Ectodermal cell (in vitro differentiated cells): Measurements from ENCODE around the gene MPZL3.

ENCODE experiments used
- H3K27ac ChIP-seq: 2 replicates; pipeline ENCODE4 v1.7.0; 2013; ENCODE audit warnings: mild to moderate bottlenecking, low read depth, low read length; ENCODE audit not compliant: insufficient read depth, poor library complexity, severe bottlenecking
- H3K27me3 ChIP-seq: 2 replicates; pipeline ENCODE4 v1.7.0; 2013; ENCODE audit warnings: mild to moderate bottlenecking, low read length; ENCODE audit not compliant: insufficient read depth, control insufficient read depth, poor library complexity, severe bottlenecking
- H3K36me3 ChIP-seq: one replicate; pipeline ENCODE4 v1.7.0; 2013; ENCODE audit warnings: low read length; ENCODE audit not compliant: control insufficient read depth, insufficient read depth
- H3K4me1 ChIP-seq: one replicate; pipeline ENCODE4 v1.7.0; 2013; ENCODE audit warnings: low read length; ENCODE audit not compliant: control insufficient read depth, insufficient read depth
- H3K4me3 ChIP-seq: 2 replicates; pipeline ENCODE4 v1.7.0; 2013; ENCODE audit warnings: low read depth, low read length, control low read depth; ENCODE audit not compliant: insufficient read depth
- H3K9me3 ChIP-seq: 2 replicates; pipeline ENCODE4 v1.7.0; 2013; ENCODE audit warnings: mild to moderate bottlenecking, low read length, moderate library complexity; ENCODE audit not compliant: control insufficient read depth
- WGBS, 2 experiments: methylation state at CpG; one replicate each; pipeline ENCODE4 v1.1.7; 2013; ENCODE audit warnings: missing lambda C conversion rate in 2 of 2; 5-methylcytosine and 5-hydroxymethylcytosine counted together

The MPZL3 gene

GRCh38 chr11:118214210-118214914 is 37.8 kb downstream of the MPZL3 start:
- Histone ChIP-seq H3K4me1 (peaks cover 32% of the 10 kb centered on the region), H3K4me3 (no peak overlapping the region), H3K36me3 (no peaks in the 10 kb centered on the region), H3K9me3 (peaks cover 2% of the 10 kb centered on the region), H3K27me3 (no peaks in the 10 kb centered on the region), H3K27ac (no peak overlapping the region)
- 93 to 94% methylated on average over 6 of the region's 6 CpGs for WGBS, 2 experiments

DNA sequence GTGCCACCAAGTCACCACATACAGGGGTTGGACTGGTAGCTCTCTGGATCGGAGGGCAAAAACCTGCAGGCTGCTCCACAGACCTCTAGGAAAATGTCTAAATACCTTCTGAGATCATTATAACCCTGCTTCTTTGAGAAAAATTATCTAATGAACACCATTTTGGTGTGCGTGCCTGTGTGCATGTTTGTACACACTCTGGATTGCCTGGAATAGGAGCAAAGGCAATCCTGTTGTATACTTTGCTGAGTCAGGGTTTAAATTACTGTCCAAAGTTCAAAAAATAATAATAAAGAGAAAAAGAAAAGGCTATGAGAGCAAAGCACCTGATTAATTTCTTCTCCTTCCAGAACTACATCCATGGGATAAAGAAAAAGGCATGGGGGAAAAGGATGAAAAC is 38.4 kb downstream of the MPZL3 start:
- no peaks in the 10 kb centered on the region for H3K36me3 ChIP-seq
- 86 to 91% methylated on average over 2 of the region's 2 CpGs for WGBS, 2 experiments
- no peak overlapping the region for H3K27ac ChIP-seq
- H3K4me3 ChIP-seq: no peak overlapping the region
- no peaks in the 10 kb centered on the region for H3K27me3 ChIP-seq
- H3K9me3 ChIP-seq: peaks cover 2% of the 10 kb centered on the region
- H3K4me1 ChIP-seq: peaks cover 32% of the 10 kb centered on the region

GRCh38 chr11:118213201-118213600 is 39.0 kb downstream of the MPZL3 start:
- 64 to 86% methylated on average over 3 to 4 of the region's 4 CpGs for WGBS, 2 experiments
- peaks cover 2% of the 10 kb centered on the region for H3K9me3 ChIP-seq
- no peaks in the 10 kb centered on the region for H3K27me3 ChIP-seq
- H3K27ac ChIP-seq: no peak overlapping the region
- no peaks in the 10 kb centered on the region for H3K36me3 ChIP-seq
- no peak overlapping the region for H3K4me3 ChIP-seq
- peaks cover 32% of the 10 kb centered on the region for H3K4me1 ChIP-seq

GRCh38 chr11:118212781-118213191 is 39.4 kb downstream of the MPZL3 start:
- H3K27me3 ChIP-seq: no peaks in the 10 kb centered on the region
- no peak overlapping the region for H3K27ac ChIP-seq

DNA sequence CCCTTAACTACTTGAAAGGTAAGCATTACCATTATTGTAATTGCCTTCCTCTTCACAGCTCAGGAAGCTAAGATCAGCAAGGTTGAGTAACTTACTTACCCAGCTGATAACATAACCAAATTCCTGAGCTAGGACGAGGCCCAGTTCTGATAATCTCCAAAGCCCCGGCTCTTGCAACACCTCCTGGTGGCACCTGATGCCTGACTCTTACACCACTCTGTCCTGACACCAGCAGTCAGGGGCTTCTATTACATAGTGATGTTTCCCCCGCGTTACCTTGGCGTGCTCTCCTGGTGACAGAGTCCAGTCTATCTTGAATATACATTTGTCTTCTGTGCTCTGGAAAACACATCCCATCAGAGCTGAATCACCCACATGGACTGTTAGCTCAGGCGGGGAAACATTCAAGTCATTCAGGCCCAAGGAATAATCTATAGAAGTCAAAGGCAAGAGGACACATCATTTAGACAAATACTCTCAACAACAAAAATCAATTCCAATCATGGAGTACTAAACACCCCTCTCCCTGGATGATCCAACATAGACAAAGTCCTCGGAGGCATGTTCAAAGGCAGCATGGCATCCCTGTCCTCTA is 39.9 kb downstream of the MPZL3 start:
- no peak overlapping the region for H3K4me3 ChIP-seq
- H3K27ac ChIP-seq: no peak overlapping the region
- H3K4me1 ChIP-seq: peaks cover 32% of the 10 kb centered on the region
- H3K27me3 ChIP-seq: no peaks in the 10 kb centered on the region
- no peaks in the 10 kb centered on the region for H3K36me3 ChIP-seq
- WGBS, 2 experiments: 81 to 86% methylated on average over 7 of the region's 7 CpGs
- H3K9me3 ChIP-seq: peaks cover 2% of the 10 kb centered on the region

More at GRCh38 chr11:118212781-118213191, 39.4 kb downstream of the MPZL3 start:
- no peak overlapping the region for H3K4me3 ChIP-seq
- no peaks in the 10 kb centered on the region for H3K36me3 ChIP-seq
- peaks cover 32% of the 10 kb centered on the region for H3K4me1 ChIP-seq
- 35 to 38% methylated on average over 2 of the region's 2 CpGs for WGBS, 2 experiments
- H3K9me3 ChIP-seq: peaks cover 2% of the 10 kb centered on the region

DNA sequence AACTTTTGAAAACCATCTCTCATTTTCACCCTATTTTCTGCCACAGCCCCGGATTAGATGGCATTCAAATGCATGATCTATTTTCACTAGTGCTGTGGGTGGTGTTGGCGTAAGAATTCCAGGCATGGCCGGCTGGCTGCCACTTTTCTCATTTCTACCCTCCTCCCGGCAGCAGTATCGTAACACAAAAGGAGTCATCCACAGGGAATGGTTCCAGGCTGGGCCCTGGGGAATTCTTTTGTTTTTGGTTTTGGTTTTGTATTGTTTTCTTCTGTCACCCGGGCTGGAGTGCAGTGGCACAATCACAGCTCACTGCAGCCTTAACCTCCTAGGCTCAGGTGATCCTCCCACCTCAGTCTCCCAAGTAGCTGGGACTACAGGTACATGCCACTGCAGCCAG is 41.2 kb downstream of the MPZL3 start:
- Histone ChIP-seq H3K27ac (no peak overlapping the region), H3K4me1 (peaks cover 32% of the 10 kb centered on the region), H3K36me3 (no peaks in the 10 kb centered on the region), H3K9me3 (peaks cover 2% of the 10 kb centered on the region), H3K27me3 (no peaks in the 10 kb centered on the region), H3K4me3 (no peak overlapping the region)
- 10 to 13% methylated on average over 5 to 6 of the region's 6 CpGs for WGBS, 2 experiments

GRCh38 chr11:118210323-118210722 is 41.8 kb downstream of the MPZL3 start:
- peaks cover 32% of the 10 kb centered on the region for H3K4me1 ChIP-seq
- no peaks in the 10 kb centered on the region for H3K36me3 ChIP-seq
- no peak overlapping the region for H3K4me3 ChIP-seq
- no peak overlapping the region for H3K27ac ChIP-seq
- H3K27me3 ChIP-seq: no peaks in the 10 kb centered on the region
- WGBS, 2 experiments: 86 to 88% methylated on average over 7 of the region's 7 CpGs
- H3K9me3 ChIP-seq: peaks cover 2% of the 10 kb centered on the region

DNA sequence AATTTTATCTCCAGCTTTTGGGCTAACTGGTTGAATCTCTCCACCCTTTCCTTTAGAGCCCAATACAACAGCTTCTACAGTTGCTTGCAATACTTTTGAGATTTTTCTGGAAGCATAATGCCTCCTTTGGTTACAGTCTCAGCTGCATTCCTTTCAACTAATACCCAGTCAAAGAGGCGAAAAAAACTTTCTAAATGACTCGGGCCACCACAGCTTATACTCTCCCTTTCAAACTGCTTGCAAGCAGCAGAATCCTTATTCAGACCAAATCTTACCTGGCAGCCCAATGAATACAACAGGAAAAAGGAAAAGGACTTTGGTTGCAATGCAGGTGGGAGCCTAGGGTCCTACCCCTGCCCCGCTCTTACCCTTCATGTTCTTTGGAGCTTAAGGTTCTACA is 43.1 kb downstream of the MPZL3 start:
- 90 to 91% methylated on average over 2 to 3 of the region's 3 CpGs for WGBS, 2 experiments
- Histone ChIP-seq H3K36me3 (no peaks in the 10 kb centered on the region), H3K27me3 (no peaks in the 10 kb centered on the region), H3K27ac (no peak overlapping the region), H3K9me3 (no peaks in the 10 kb centered on the region), H3K4me3 (no peak overlapping the region), H3K4me1 (peaks cover 32% of the 10 kb centered on the region)

GRCh38 chr11:118207079-118207478 is 45.1 kb downstream of the MPZL3 start:
- no peaks in the 10 kb centered on the region for H3K36me3 ChIP-seq
- no peaks in the 10 kb centered on the region for H3K27me3 ChIP-seq
- 71 to 83% methylated on average over 1 to 2 of the region's 2 CpGs for WGBS, 2 experiments
- no peak overlapping the region for H3K27ac ChIP-seq
- no peak overlapping the region for H3K4me3 ChIP-seq
- H3K9me3 ChIP-seq: no peaks in the 10 kb centered on the region
- peaks cover 20% of the 10 kb centered on the region for H3K4me1 ChIP-seq

DNA sequence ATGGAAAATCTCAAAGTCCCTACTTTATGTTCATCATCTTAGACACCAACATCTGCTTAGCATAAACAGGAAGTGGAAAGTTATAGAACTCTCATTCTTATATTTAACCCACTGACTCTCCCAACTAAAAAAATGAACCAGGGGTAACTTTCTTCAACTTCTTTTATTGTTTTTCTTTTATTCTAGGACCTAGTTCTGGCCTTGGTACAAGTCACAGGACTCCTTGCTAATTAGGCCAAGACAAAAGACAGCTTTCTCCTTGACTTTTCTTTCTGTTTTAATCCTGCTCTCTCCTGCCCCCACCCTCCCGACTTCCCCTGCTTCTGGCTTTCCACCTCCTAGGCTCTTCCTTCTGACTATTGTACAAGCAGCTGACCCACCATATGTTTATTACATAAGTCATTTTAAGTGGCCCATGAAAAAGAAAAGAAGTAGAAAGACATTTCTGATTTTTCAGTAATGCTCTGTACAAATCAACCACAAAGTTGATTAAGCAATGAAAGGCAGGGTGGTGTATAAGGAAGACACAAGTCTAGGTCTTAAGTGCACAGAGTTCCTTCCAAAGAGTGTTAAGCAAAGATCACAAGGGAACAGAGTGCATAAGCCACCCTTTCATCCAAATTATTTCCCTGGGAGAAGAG is 45.7 kb downstream of the MPZL3 start:
- 40 to 56% methylated on average over 1 of the region's 1 CpG for WGBS, 2 experiments
- Histone ChIP-seq H3K4me3 (no peak overlapping the region), H3K27me3 (no peaks in the 10 kb centered on the region), H3K36me3 (no peaks in the 10 kb centered on the region), H3K4me1 (peaks cover 15% of the 10 kb centered on the region), H3K9me3 (no peaks in the 10 kb centered on the region), H3K27ac (no peak overlapping the region)
